Lower leg skin (tissue), 3 donors: Measurements from ENCODE around the gene TDRD9.

ENCODE experiments used
- POLR2A ChIP-seq, 2 donors: fragments of 450-650 bp; IDR thresholded peaks; one replicate each; pipeline ENCODE4 v1.6.1; 2016 to 2017; ENCODE audit warnings: antibody characterized with exemption in 2 of 2, mild to moderate bottlenecking in 1 of 2, moderate library complexity in 1 of 2
- TF ChIP-seq, protein P1 (sequence below), 3 donors: fragments of 450-650 bp; IDR thresholded peaks; one replicate each; pipeline ENCODE4 v1.5.1; 2016; ENCODE audit warnings: antibody characterized with exemption in 3 of 3, mild to moderate bottlenecking in 3 of 3, moderate library complexity in 2 of 3

DNA sequence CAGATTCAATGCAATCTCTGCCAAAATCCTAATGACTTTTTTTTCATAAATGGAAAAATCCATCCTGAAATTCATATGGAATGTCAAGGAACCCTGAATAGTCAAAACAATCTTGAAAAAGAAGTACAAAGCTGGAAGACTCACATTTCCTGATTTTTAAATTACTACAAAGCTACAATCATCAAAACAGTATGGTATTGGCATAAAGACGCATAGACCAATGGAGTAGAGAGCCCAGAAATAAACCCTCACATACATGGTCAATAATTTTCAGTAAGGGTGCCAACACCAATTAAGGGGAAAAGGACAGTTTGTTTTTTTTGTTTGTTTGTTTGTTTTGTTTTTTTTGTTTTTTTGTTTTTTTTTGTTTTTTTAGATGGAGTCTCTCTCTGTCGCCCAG is 18.7 kb downstream of the TDRD9 start:
- TF ChIP-seq POLR2A (IDR thresholded peaks at IDR 0.05) = no peak
- TF ChIP-seq, protein P1, sequence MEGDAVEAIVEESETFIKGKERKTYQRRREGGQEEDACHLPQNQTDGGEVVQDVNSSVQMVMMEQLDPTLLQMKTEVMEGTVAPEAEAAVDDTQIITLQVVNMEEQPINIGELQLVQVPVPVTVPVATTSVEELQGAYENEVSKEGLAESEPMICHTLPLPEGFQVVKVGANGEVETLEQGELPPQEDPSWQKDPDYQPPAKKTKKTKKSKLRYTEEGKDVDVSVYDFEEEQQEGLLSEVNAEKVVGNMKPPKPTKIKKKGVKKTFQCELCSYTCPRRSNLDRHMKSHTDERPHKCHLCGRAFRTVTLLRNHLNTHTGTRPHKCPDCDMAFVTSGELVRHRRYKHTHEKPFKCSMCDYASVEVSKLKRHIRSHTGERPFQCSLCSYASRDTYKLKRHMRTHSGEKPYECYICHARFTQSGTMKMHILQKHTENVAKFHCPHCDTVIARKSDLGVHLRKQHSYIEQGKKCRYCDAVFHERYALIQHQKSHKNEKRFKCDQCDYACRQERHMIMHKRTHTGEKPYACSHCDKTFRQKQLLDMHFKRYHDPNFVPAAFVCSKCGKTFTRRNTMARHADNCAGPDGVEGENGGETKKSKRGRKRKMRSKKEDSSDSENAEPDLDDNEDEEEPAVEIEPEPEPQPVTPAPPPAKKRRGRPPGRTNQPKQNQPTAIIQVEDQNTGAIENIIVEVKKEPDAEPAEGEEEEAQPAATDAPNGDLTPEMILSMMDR (IDR thresholded peaks at IDR 0.05) = no peak
